NCI-H1436 treated with DMSO at 0.1 percent for 48 hours (cell line): ENCODE measurements around the gene C4orf50.

Experiments
- DNase-seq: peaks from one replicate; lab custom pipeline; 2025; lab: John Stamatoyannopoulos, UW

The C4orf50 gene

GRCh38 chr4:5992828-5993321 is 25.4 kb downstream of the C4orf50 start:
- peak; percentile 29 for DNase-seq

GRCh38 chr4:5992171-5992827 is 25.9 kb downstream of the C4orf50 start:
- DNase-seq: no peak

GRCh38 chr4:5991405-5991804 is 26.8 kb downstream of the C4orf50 start:
- no peak for DNase-seq

- DNase-seq: no peak
Measured at GRCh38 chr4:5990446-5991160, 27.6 kb downstream of the C4orf50 start.

GRCh38 chr4:5989236-5990225 is 28.7 kb downstream of the C4orf50 start:
- no peak for DNase-seq

- no peak for DNase-seq
Measured at GRCh38 chr4:5988086-5988845, 30.0 kb downstream of the C4orf50 start.

GRCh38 chr4:5984843-5985242 is 33.4 kb downstream of the C4orf50 start:
- DNase-seq: no peak

GRCh38 chr4:5982156-5982973 is 35.9 kb downstream of the C4orf50 start:
- DNase-seq: no peak

- DNase-seq: no peak
Measured at GRCh38 chr4:5980436-5981155, 37.6 kb downstream of the C4orf50 start.

- DNase-seq: no peak
Measured at GRCh38 chr4:5979981-5980380, 38.2 kb downstream of the C4orf50 start.

- no peak for DNase-seq
Measured at GRCh38 chr4:5976921-5977320, 41.3 kb downstream of the C4orf50 start.

- DNase-seq: no peak
Measured at GRCh38 chr4:5976431-5976830, 41.8 kb downstream of the C4orf50 start.

- DNase-seq: no peak
Measured at GRCh38 chr4:5974321-5974720, 43.9 kb downstream of the C4orf50 start.

- no peak for DNase-seq
Measured at GRCh38 chr4:5973486-5974220, 44.6 kb downstream of the C4orf50 start.

- no peak for DNase-seq
Measured at GRCh38 chr4:5973033-5973432, 45.2 kb downstream of the C4orf50 start.

GRCh38 chr4:5972571-5972970 is 45.7 kb downstream of the C4orf50 start:
- no peak for DNase-seq

- no peak for DNase-seq
Measured at GRCh38 chr4:5971078-5971450, 47.2 kb downstream of the C4orf50 start.

- no peak for DNase-seq
Measured at GRCh38 chr4:5970381-5971077, 47.7 kb downstream of the C4orf50 start.

GRCh38 chr4:5969777-5970176 is 48.5 kb downstream of the C4orf50 start:
- DNase-seq: no peak
